ENCODE data around the gene NKPD1.

NKPD1 gene, protein sequence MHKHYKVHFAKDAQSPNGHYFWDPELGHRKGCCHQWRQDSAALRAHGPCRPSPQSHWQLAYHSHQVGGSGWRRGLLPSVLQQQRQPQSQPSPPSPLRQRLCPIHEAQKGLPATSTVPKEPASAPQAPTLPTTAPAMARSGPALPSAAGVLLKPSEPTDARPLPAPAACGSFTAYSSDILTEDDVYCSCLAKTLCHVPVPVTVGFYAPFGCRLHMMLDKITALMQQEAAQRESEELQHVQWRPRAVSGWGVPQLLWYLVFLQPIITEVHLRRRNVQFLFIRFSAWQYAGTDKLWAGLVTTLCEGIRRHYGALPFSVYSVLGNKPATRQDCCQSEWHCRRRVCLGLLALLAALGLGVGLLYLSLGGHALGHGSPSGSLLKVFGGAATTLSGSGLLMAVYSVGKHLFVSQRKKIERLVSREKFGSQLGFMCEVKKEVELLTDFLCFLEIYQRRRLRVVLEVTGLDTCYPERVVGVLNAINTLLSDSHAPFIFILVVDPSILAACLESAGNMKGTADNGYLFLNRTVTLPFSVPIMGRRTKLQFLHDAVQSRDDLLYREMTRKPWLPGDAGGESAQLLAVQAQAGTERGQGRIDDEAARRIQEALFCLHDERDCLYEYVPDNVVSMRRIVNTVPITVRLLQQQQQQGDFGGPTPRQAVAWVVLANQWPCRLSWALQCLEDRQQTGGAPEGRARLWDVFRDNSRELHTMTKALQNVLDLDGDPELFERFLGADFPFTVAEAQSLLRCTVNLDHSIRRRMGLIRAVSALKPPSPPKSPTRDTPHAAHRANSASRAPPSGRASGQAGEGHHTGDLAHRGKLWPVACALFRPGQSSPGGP

DNA sequence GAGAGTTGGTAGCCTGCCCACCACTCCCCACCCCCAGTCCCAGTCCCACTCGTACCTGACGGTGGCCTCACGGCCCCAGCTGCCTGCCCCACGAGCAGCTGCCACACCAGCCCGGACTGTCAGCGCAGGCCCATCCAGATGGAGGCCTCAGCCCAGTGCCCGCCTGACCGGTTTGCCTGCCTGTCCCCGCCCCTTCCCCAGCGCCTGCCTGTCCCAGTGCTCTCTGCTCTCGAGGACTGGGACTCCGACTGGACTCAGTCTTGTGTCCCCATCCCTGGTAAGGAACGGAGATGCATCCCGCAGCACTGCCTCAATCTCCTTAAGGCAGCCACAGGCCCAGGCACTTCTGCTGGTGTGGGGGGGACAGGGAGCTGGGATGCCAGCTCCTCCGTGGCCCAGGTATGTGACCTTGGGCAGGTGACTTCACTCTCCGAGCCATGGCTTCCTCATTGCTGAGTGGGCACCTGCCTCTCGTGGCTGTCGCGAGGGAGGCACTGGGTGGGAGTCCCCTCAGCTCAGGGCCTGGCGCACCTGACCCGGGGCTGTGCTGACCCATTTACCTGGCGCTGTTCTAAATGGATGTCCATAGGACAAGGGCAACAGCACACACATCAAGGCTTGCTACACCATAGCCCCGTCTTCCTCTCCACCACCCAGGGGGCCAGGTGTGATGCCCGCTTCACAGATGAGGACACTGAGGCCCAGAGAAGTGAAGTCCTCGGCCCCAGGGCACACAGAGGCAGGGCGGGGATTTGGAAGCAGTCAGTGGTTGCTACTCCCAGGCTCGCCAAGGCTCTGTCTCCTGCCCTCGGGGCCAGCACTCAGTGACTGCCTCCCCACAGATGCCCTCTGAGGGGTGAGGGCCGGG lies at the start of gene NKPD1:
Gene NKPD1, minus strand, starts transcription at position 113 of the 868 bp plus-strand sequence. CDS start 832 bp downstream, outside the sequence.
- Mint-ChIP-seq H3K36me3 (ENCODE audit: low read depth) (no peaks in the 10 kb centered on the region), H3K27me3 (ENCODE audit: low read depth) (peaks cover 11% of the 10 kb centered on the region), H3K4me3 (no peak within 1 kb of the TSS), H3K4me1 (ENCODE audit: low read depth) (peaks cover 13% of the 10 kb centered on the region), H3K9me3 (no peaks in the 10 kb centered on the region), H3K27ac (no peak within 1 kb of the TSS)
- DNase-seq (ENCODE audit: low spot score): no peak

DNA sequence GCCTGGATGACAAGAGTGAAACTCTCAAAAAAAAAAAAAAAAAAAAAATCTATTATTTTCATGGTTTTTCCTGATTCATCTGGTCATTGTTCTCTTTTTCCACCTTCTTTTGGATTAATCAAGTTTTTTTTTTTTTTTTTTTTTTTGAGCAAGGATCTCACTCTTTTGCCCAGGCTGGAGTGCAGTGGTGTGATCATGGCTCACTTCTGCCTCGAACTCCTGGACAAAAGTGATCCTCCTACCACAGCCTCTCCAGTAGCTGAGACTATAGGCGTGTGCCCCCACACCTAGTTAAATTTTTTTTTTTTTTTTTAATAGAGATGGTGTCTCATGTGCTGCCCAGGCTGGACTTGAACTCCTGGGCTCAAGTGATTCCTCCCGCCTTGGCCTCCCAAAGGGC lies 45.5 kb upstream of the NKPD1 start:
- DNase-seq (ENCODE audit: low spot score): no peak
- H3K27ac Mint-ChIP-seq: no peak overlapping the region
- no peaks in the 10 kb centered on the region for H3K36me3 Mint-ChIP-seq (ENCODE audit: low read depth)
- H3K27me3 Mint-ChIP-seq (ENCODE audit: low read depth): peaks cover 7% of the 10 kb centered on the region
- no peaks in the 10 kb centered on the region for H3K9me3 Mint-ChIP-seq
- H3K4me3 Mint-ChIP-seq: no peak overlapping the region
- H3K4me1 Mint-ChIP-seq (ENCODE audit: low read depth): peaks cover 4% of the 10 kb centered on the region

GRCh38 chr19:45205810-45206209 lies 45.0 kb upstream of the NKPD1 start:
- Mint-ChIP-seq H3K4me3 (no peak overlapping the region), H3K27me3 (ENCODE audit: low read depth) (peaks cover 4% of the 10 kb centered on the region), H3K27ac (no peak overlapping the region), H3K4me1 (ENCODE audit: low read depth) (peaks cover 4% of the 10 kb centered on the region), H3K36me3 (ENCODE audit: low read depth) (no peaks in the 10 kb centered on the region), H3K9me3 (no peaks in the 10 kb centered on the region)
- DNase-seq (ENCODE audit: low spot score): no peak

DNA sequence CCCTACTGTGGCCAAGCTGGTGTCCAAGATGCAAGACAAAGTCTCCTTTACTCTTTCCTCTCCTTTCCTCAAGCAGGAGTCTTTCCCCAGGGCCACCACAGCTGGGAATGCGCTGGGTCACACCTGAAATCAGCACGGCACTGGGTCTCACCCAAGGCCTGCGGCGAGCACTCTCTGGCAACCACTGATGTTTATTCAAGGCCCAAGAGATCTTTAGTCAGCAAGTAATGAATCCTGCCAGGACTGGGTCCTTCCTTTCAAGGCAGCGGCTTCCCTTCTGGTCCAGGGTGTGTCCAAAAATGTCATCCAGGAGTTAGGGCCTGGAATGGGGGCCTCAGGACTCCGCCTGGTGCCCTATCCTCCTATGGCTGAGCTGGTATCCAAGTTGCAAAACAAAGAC lies 41.9 kb upstream of the NKPD1 start:
- Mint-ChIP-seq H3K27ac (no peak overlapping the region), H3K36me3 (ENCODE audit: low read depth) (no peaks in the 10 kb centered on the region)

DNA sequence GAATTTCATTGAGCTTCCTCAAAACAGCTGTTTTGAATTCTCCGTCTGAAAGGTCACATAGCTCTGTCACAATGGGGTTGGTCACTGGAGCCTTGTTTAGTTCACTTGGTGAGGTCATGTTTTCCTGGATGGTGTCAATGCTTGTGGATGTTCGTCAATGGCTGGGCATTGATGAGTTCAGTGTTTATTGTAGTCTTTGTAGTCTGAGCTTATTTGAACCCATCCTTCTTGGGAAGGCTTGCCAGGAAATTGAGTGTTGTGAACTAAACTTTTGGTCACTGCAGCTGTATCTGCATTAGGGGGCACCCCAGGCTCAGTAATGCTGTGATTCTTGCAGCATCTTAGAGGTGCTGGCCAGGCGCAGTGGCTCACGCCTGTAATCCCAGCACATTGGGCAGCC lies 39.8 kb upstream of the NKPD1 start:
- H3K27me3 Mint-ChIP-seq (ENCODE audit: low read depth): peaks cover 2% of the 10 kb centered on the region
- no peaks in the 10 kb centered on the region for H3K9me3 Mint-ChIP-seq
- DNase-seq (ENCODE audit: low spot score): no peak
- H3K36me3 Mint-ChIP-seq (ENCODE audit: low read depth): no peaks in the 10 kb centered on the region
- H3K27ac Mint-ChIP-seq: no peak overlapping the region
- H3K4me1 Mint-ChIP-seq (ENCODE audit: low read depth): no peaks in the 10 kb centered on the region
- H3K4me3 Mint-ChIP-seq: no peak overlapping the region

More for the DNA sequence above, 41.9 kb upstream of the NKPD1 start:
- no peaks in the 10 kb centered on the region for H3K4me1 Mint-ChIP-seq (ENCODE audit: low read depth)
- no peak overlapping the region for H3K4me3 Mint-ChIP-seq
- DNase-seq (ENCODE audit: low spot score): no peak
- peaks cover 2% of the 10 kb centered on the region for H3K27me3 Mint-ChIP-seq (ENCODE audit: low read depth)
- no peaks in the 10 kb centered on the region for H3K9me3 Mint-ChIP-seq

- no peak overlapping the region for H3K4me3 Mint-ChIP-seq
- DNase-seq (ENCODE audit: low spot score): no peak
- no peaks in the 10 kb centered on the region for H3K9me3 Mint-ChIP-seq
- no peaks in the 10 kb centered on the region for H3K4me1 Mint-ChIP-seq (ENCODE audit: low read depth)
- no peak overlapping the region for H3K27ac Mint-ChIP-seq
- H3K27me3 Mint-ChIP-seq (ENCODE audit: low read depth): no peaks in the 10 kb centered on the region
- no peaks in the 10 kb centered on the region for H3K36me3 Mint-ChIP-seq (ENCODE audit: low read depth)
Observed at GRCh38 chr19:45195764-45196163, 35.0 kb upstream of the NKPD1 start.

- DNase-seq (ENCODE audit: low spot score): no peak
- H3K4me1 Mint-ChIP-seq (ENCODE audit: low read depth): peaks cover 2% of the 10 kb centered on the region
- no peak overlapping the region for H3K4me3 Mint-ChIP-seq
- no peaks in the 10 kb centered on the region for H3K27me3 Mint-ChIP-seq (ENCODE audit: low read depth)
- no peaks in the 10 kb centered on the region for H3K9me3 Mint-ChIP-seq
- H3K36me3 Mint-ChIP-seq (ENCODE audit: low read depth): no peaks in the 10 kb centered on the region
- H3K27ac Mint-ChIP-seq: no peak overlapping the region
Observed at GRCh38 chr19:45191375-45191774, 30.6 kb upstream of the NKPD1 start.

DNA sequence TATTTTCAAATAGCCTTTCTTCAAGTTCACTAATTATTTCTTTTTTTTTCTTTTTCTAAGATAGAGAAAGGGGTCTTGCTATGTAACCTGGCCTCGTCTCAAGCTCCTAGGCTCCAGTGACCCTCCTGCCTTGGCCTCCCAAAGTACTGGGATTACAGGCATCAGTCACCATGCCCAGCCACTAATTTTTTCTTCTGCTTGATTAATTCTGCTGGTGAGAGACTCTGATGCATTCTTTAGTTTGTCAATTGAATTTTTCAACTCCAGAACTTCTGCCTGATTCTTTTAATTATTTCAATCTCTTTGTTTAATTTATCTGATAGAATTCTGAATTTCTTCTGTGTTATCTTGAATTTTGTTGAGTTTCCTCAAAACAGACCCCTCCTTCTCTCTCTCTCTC lies 29.2 kb upstream of the NKPD1 start:
- H3K4me3 Mint-ChIP-seq: no peak overlapping the region
- H3K27ac Mint-ChIP-seq: no peak overlapping the region
- no peaks in the 10 kb centered on the region for H3K9me3 Mint-ChIP-seq
- no peak for DNase-seq (ENCODE audit: low spot score)
- H3K4me1 Mint-ChIP-seq (ENCODE audit: low read depth): peaks cover 2% of the 10 kb centered on the region
- no peaks in the 10 kb centered on the region for H3K36me3 Mint-ChIP-seq (ENCODE audit: low read depth)
- H3K27me3 Mint-ChIP-seq (ENCODE audit: low read depth): no peaks in the 10 kb centered on the region

GRCh38 chr19:45187421-45188100 lies 26.8 kb upstream of the NKPD1 start:
- H3K36me3 Mint-ChIP-seq (ENCODE audit: low read depth): peaks cover 3% of the 10 kb centered on the region
- no peak for DNase-seq (ENCODE audit: low spot score)

DNA sequence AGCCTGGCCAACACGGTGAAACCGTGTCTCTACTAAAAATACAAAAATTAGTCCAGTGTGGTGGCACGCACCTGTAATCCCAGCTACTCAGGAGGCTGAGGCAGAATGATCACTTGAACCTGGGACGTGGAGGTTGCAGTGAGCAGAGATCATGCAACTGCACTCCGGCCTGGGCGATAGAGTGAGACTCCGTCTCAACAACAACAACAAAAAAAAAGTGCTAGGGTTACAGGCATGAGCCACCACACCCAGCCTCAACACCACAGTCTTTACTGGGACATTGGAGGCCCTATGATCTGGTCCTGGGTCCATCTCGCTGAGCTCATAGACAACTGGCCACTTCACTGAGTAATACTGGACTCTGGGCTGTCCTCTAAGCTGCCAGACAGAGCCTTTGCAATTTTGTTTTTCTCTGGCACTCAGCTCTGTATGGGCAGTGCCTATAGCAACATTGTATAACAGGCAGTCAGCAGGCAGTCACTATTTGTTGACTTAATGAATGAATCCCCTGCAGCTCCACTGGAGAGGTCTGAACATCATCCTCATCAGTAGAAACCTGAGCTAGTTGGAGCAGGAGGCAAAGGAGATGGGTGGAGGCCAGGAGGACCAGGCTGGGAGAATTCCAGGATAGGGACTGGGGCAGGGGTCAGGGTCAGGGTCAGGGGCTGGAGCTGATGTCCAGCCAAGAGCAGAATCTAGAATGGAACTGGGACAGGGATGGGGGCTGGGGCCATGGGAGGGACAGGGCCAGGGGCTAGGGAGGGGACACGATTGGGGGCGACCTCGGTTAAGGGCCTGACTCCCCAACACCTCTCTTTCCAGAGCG lies 25.9 kb upstream of the NKPD1 start:
- Mint-ChIP-seq H3K4me3 (no peak overlapping the region), H3K36me3 (ENCODE audit: low read depth) (peaks cover 3% of the 10 kb centered on the region), H3K9me3 (no peaks in the 10 kb centered on the region), H3K27me3 (ENCODE audit: low read depth) (no peaks in the 10 kb centered on the region), H3K27ac (no peak overlapping the region), H3K4me1 (ENCODE audit: low read depth) (peaks cover 8% of the 10 kb centered on the region)
- no peak for DNase-seq (ENCODE audit: low spot score)

More at GRCh38 chr19:45187421-45188100, 26.8 kb upstream of the NKPD1 start:
- H3K27me3 Mint-ChIP-seq (ENCODE audit: low read depth): no peaks in the 10 kb centered on the region
- H3K27ac Mint-ChIP-seq: no peak overlapping the region
- H3K4me1 Mint-ChIP-seq (ENCODE audit: low read depth): peaks cover 8% of the 10 kb centered on the region
- H3K9me3 Mint-ChIP-seq: no peaks in the 10 kb centered on the region
- H3K4me3 Mint-ChIP-seq: no peak overlapping the region

DNA sequence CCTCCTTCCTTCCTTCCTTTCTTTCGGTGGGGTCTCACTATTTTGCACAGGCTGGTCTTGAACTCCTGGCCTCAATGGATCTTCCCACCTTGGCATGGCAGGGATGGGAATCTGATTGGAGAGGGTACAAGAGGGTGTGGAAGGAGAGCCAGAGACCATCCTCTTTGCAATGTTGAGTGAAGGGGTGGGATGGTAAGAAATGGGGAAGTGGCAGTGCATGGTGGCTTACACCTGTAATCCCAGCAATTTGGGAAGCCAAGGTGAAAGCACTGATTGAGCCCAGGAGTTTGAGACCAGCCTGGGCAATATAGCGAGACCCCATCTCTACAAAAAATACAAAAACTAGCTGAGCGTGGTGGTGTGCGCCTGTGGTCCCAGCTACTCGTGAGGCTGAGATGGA lies 23.3 kb upstream of the NKPD1 start:
- Mint-ChIP-seq H3K4me3 (no peak overlapping the region), H3K27ac (no peak overlapping the region), H3K9me3 (no peaks in the 10 kb centered on the region), H3K36me3 (ENCODE audit: low read depth) (peaks cover 10% of the 10 kb centered on the region), H3K27me3 (ENCODE audit: low read depth) (no peaks in the 10 kb centered on the region), H3K4me1 (ENCODE audit: low read depth) (peaks cover 17% of the 10 kb centered on the region)
- DNase-seq (ENCODE audit: low spot score): no peak

- no peaks in the 10 kb centered on the region for H3K9me3 Mint-ChIP-seq
- no peak overlapping the region for H3K4me3 Mint-ChIP-seq
- H3K27me3 Mint-ChIP-seq (ENCODE audit: low read depth): no peaks in the 10 kb centered on the region
- H3K36me3 Mint-ChIP-seq (ENCODE audit: low read depth): peaks cover 12% of the 10 kb centered on the region
- peaks cover 17% of the 10 kb centered on the region for H3K4me1 Mint-ChIP-seq (ENCODE audit: low read depth)
- no peak for DNase-seq (ENCODE audit: low spot score)
- H3K27ac Mint-ChIP-seq: no peak overlapping the region
Observed at GRCh38 chr19:45182758-45183157, 22.0 kb upstream of the NKPD1 start.
